Lower leg skin (tissue), 3 donors: ENCODE results near the gene SLC26A11.

Experiments used
- POLR2A ChIP-seq, 2 donors: fragments of 450-650 bp; IDR thresholded peaks; one replicate each; pipeline ENCODE4 v1.6.1; 2016 to 2017; ENCODE audit warnings: antibody characterized with exemption in 2 of 2, mild to moderate bottlenecking in 1 of 2, moderate library complexity in 1 of 2
- TF ChIP-seq, protein P1 (sequence below), 3 donors: fragments of 450-650 bp; IDR thresholded peaks; one replicate each; pipeline ENCODE4 v1.5.1; 2016; ENCODE audit warnings: antibody characterized with exemption in 3 of 3, mild to moderate bottlenecking in 3 of 3, moderate library complexity in 2 of 3

DNA sequence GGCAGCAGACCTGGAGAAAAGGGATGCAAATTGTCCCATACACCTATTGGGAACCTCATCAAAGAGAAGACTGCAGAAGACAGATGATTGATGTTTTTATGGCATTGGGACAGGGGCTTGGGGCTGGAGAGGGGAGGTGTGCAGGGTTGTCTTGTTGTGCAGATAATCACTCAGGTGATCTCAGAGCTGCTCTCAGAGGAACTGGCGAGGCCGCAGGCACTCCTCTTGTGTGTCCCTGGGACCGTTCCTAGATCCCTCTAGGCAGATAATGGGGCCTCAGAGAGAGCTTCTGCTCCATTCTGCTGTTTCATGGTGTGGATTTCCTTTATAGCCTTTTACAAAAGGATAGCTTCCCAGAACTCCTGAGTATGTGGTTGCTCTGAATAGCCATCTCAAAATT lies 42.1 kb downstream of the SLC26A11 start:
- TF ChIP-seq, protein P1, sequence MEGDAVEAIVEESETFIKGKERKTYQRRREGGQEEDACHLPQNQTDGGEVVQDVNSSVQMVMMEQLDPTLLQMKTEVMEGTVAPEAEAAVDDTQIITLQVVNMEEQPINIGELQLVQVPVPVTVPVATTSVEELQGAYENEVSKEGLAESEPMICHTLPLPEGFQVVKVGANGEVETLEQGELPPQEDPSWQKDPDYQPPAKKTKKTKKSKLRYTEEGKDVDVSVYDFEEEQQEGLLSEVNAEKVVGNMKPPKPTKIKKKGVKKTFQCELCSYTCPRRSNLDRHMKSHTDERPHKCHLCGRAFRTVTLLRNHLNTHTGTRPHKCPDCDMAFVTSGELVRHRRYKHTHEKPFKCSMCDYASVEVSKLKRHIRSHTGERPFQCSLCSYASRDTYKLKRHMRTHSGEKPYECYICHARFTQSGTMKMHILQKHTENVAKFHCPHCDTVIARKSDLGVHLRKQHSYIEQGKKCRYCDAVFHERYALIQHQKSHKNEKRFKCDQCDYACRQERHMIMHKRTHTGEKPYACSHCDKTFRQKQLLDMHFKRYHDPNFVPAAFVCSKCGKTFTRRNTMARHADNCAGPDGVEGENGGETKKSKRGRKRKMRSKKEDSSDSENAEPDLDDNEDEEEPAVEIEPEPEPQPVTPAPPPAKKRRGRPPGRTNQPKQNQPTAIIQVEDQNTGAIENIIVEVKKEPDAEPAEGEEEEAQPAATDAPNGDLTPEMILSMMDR (IDR thresholded peaks at IDR 0.05), result no peak
- no peak for TF ChIP-seq POLR2A (IDR thresholded peaks at IDR 0.05)
